Loucy (cell line): ENCODE measurements around the gene TMEFF1.

ENCODE experiments used
- H2AFZ ChIP-seq: fragments of 200-600 bp; sonication (generic); 2 replicates; pipeline ENCODE4 v1.6.0; 2016; ENCODE audit warnings: antibody characterized with exemption, mild to moderate bottlenecking, low read length, moderate library complexity
- H3F3A ChIP-seq: fragments of 200-600 bp; 2 replicates; pipeline ENCODE4 v1.6.0; 2016; ENCODE audit warnings: antibody characterized with exemption, low read depth, mild to moderate bottlenecking
- H3K27me3 ChIP-seq: fragments of 200-600 bp; sonication (generic); 2 replicates; pipeline ENCODE4 v1.6.1; 2014; ENCODE audit warnings: low read length, mild to moderate bottlenecking; ENCODE audit not compliant: insufficient read depth, poor library complexity, severe bottlenecking
- H3K36me3 ChIP-seq: fragments of 200-600 bp; sonication (generic); 2 replicates; pipeline ENCODE4 v1.6.1; 2016; ENCODE audit warnings: low read length; ENCODE audit not compliant: insufficient read depth
- H3K4me1 ChIP-seq: fragments of 200-600 bp; sonication (generic); 2 replicates; pipeline ENCODE4 v1.5.1; 2014; ENCODE audit warnings: low read length, mild to moderate bottlenecking; ENCODE audit not compliant: insufficient read depth, poor library complexity, severe bottlenecking
- H3K4me2 ChIP-seq: fragments of 200-600 bp; sonication (generic); 2 replicates; pipeline ENCODE4 v1.6.0; 2014; ENCODE audit warnings: antibody characterized with exemption, low read length, low read depth, mild to moderate bottlenecking; ENCODE audit not compliant: poor library complexity, severe bottlenecking
- H3K4me3 ChIP-seq: fragments of 200-600 bp; sonication (generic); 2 replicates; pipeline ENCODE4 v1.5.1; 2014; ENCODE audit warnings: low read length, mild to moderate bottlenecking, mixed read lengths; ENCODE audit not compliant: poor library complexity, severe bottlenecking
- H3K79me2 ChIP-seq: fragments of 200-600 bp; sonication (generic); 2 replicates; pipeline ENCODE4 v1.6.1; 2014; ENCODE audit warnings: low read length; ENCODE audit not compliant: insufficient read depth
- H3K9ac ChIP-seq: fragments of 200-600 bp; sonication (generic); 2 replicates; pipeline ENCODE4 v1.6.0; 2014; ENCODE audit warnings: mild to moderate bottlenecking, low read depth, low read length, moderate library complexity; ENCODE audit not compliant: poor library complexity, severe bottlenecking
- H3K9me2 ChIP-seq: fragments of 200-600 bp; sonication (generic); replicated peaks from 2 replicates; pipeline ENCODE4 v1.6.1; 2016; ENCODE audit warnings: low read depth, low read length, mixed read lengths
- H3K9me3 ChIP-seq: fragments of 200-600 bp; sonication (generic); 2 replicates; pipeline ENCODE4 v1.6.1; 2014; ENCODE audit warnings: mild to moderate bottlenecking, antibody characterized with exemption, low read length, low read depth; ENCODE audit not compliant: insufficient read depth
- H4K20me1 ChIP-seq: fragments of 200-600 bp; sonication (generic); 2 replicates; pipeline ENCODE4 v1.6.0; 2014; ENCODE audit warnings: antibody characterized with exemption, low read length, mild to moderate bottlenecking; ENCODE audit not compliant: insufficient read depth, poor library complexity, severe bottlenecking
- EZH2phosphoT487 ChIP-seq: fragments of 200-600 bp; IDR thresholded peaks from 2 replicates; pipeline ENCODE4 v1.6.1; 2018; ENCODE audit warnings: antibody characterized with exemption, mild to moderate bottlenecking, moderate library complexity, borderline replicate concordance
- TF ChIP-seq, protein P1 (sequence below): fragments of 200-600 bp; sonication (generic); conservative IDR thresholded peaks from 2 replicates; pipeline ENCODE4 v1.5.1; 2014; ENCODE audit warnings: mild to moderate bottlenecking, antibody characterized with exemption, low read length

TMEFF1 gene

DNA sequence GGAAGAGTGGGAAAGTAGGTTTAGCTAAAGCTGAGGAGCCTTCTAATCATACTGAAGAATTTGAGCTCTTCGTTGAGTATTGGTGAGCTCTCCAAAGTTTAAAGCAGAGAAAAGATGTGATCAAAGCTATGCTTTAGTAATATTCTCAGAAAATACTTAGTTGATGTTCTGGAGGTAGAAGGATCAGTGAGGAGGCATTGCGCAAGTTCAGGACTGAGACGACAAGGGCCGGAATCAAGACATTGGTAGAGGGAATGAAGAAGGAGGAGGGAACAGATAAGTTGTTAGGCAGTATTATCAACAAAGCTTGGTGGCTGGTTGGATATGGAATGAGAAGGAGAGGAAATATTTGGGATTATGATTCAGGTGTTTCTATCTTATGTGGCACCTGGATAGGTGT, 112.0 kb downstream of the TMEFF1 start:
- TF ChIP-seq, protein P1, sequence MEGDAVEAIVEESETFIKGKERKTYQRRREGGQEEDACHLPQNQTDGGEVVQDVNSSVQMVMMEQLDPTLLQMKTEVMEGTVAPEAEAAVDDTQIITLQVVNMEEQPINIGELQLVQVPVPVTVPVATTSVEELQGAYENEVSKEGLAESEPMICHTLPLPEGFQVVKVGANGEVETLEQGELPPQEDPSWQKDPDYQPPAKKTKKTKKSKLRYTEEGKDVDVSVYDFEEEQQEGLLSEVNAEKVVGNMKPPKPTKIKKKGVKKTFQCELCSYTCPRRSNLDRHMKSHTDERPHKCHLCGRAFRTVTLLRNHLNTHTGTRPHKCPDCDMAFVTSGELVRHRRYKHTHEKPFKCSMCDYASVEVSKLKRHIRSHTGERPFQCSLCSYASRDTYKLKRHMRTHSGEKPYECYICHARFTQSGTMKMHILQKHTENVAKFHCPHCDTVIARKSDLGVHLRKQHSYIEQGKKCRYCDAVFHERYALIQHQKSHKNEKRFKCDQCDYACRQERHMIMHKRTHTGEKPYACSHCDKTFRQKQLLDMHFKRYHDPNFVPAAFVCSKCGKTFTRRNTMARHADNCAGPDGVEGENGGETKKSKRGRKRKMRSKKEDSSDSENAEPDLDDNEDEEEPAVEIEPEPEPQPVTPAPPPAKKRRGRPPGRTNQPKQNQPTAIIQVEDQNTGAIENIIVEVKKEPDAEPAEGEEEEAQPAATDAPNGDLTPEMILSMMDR = no peak
- no peak for TF ChIP-seq EZH2phosphoT487
- H3F3A ChIP-seq = no peaks in the 10 kb centered on the region

DNA sequence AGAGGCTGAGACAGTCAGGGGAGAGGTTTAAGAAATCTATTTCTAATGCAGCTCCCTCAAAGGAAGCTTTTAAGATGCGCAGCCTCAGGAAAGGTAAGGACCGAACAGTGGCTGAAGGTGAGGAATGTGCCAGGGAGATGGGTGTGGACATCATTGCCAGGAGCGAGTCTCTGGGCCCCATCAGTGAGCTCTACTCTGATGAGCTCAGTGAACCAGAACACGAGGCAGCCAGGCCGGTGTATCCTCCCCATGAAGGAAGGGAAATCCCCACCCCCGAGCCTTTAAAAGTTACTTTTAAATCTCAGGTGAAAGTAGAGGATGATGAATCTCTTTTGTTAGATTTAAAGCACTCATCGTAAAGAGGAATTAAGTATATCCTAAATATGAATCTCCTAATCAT, 113.1 kb downstream of the TMEFF1 start:
- no peaks in the 10 kb centered on the region for H3K9me2 ChIP-seq
- no peak overlapping the region for H3K4me3 ChIP-seq
- no peak overlapping the region for H3K4me2 ChIP-seq
- H3K9me3 ChIP-seq = no peaks in the 10 kb centered on the region
- no peak for TF ChIP-seq EZH2phosphoT487
- TF ChIP-seq, protein P1 = no peak
- no peaks in the 10 kb centered on the region for H3K4me1 ChIP-seq
- no peaks in the 10 kb centered on the region for H3F3A ChIP-seq
- no peaks in the 10 kb centered on the region for H3K36me3 ChIP-seq
- H3K27me3 ChIP-seq = no peaks in the 10 kb centered on the region
- H4K20me1 ChIP-seq = no peaks in the 10 kb centered on the region
- no peaks in the 10 kb centered on the region for H3K79me2 ChIP-seq
- H3K9ac ChIP-seq = no peak overlapping the region
- H2AFZ ChIP-seq = no peak overlapping the region

More for the DNA sequence above, 112.0 kb downstream of the TMEFF1 start:
- Histone ChIP-seq H3K9ac (no peak overlapping the region), H3K4me3 (no peak overlapping the region), H3K4me2 (no peak overlapping the region), H3K9me3 (no peaks in the 10 kb centered on the region), H3K36me3 (no peaks in the 10 kb centered on the region), H3K27me3 (no peaks in the 10 kb centered on the region), H2AFZ (no peak overlapping the region), H4K20me1 (no peaks in the 10 kb centered on the region), H3K79me2 (no peaks in the 10 kb centered on the region), H3K9me2 (no peaks in the 10 kb centered on the region), H3K4me1 (no peaks in the 10 kb centered on the region)

DNA sequence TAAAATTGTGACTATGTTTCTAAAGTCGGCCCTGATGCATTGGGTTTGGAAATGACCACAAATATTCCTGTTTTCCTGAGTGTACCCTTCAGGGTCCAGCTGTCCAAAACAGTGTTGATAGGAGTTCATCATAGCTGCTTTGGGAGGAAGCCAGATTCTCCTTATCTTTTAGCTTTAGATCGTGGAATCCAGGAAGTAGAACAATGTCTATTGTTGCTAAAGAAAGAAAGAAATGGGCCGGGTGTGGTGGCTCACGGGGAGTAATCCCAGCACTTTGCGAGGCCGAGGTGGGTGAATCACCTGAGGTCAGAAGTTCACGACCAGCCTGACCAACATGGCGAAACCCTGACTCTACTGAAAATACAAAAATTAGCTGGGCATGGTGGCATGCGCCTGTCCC, 114.4 kb downstream of the TMEFF1 start:
- H3K36me3 ChIP-seq = no peaks in the 10 kb centered on the region
- no peaks in the 10 kb centered on the region for H3K27me3 ChIP-seq
- no peaks in the 10 kb centered on the region for H3K4me1 ChIP-seq
- no peaks in the 10 kb centered on the region for H3K9me2 ChIP-seq
- no peaks in the 10 kb centered on the region for H3K9me3 ChIP-seq
- TF ChIP-seq, protein P1 = no peak
- no peak overlapping the region for H3K4me3 ChIP-seq
- H3K4me2 ChIP-seq = no peak overlapping the region
- H3F3A ChIP-seq = no peaks in the 10 kb centered on the region
- no peaks in the 10 kb centered on the region for H4K20me1 ChIP-seq
- no peaks in the 10 kb centered on the region for H3K79me2 ChIP-seq
- H2AFZ ChIP-seq = no peak overlapping the region
- H3K9ac ChIP-seq = no peak overlapping the region
